Measurements from ENCODE around the gene FTL.

DNA sequence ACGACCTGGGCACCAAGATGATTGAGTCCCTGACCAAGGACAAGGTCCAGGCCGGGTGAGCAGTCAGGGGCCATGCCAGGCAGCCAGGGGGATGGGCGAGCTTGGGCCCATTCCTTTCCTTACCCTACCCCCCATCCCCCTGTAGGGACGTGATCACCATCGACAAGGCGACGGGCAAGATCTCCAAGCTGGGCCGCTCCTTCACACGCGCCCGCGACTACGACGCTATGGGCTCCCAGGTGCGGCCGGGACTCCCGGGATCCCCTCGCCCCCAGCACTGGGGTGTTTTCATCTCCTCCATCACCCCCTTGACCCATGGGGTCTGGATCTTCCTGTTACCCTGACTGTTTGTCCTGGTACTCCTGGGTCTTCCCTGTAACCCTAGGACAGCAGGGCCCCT is 44.7 kb downstream of the FTL start:
- TF ChIP-seq, protein P1, sequence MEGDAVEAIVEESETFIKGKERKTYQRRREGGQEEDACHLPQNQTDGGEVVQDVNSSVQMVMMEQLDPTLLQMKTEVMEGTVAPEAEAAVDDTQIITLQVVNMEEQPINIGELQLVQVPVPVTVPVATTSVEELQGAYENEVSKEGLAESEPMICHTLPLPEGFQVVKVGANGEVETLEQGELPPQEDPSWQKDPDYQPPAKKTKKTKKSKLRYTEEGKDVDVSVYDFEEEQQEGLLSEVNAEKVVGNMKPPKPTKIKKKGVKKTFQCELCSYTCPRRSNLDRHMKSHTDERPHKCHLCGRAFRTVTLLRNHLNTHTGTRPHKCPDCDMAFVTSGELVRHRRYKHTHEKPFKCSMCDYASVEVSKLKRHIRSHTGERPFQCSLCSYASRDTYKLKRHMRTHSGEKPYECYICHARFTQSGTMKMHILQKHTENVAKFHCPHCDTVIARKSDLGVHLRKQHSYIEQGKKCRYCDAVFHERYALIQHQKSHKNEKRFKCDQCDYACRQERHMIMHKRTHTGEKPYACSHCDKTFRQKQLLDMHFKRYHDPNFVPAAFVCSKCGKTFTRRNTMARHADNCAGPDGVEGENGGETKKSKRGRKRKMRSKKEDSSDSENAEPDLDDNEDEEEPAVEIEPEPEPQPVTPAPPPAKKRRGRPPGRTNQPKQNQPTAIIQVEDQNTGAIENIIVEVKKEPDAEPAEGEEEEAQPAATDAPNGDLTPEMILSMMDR (IDR thresholded peaks at IDR 0.05) = no peak
- no peak for TF ChIP-seq POLR2A (IDR thresholded peaks at IDR 0.05)

Data from testis (tissue), 2 donors.